Pancreas (tissue), 10 donors: Measurements from ENCODE around the gene SGSM1. TPM values are rescaled to one million over a fixed set of nuclear protein-coding genes. Genes with fewer than 3 reads are reported as not detected.
A peak's percentile ranks its signal among the peaks of the same experiment; 100 is the strongest.

Source experiments
- ATAC-seq, 4 donors: fragments of 200-7000 bp; cut with Tn5 transposase; one replicate each; pipeline versions ENCODE4 v1.8.0 to v1.9.1; 2020; ENCODE audit warnings: mild to moderate bottlenecking in 4 of 4, moderate library complexity in 4 of 4
- DNase-seq, 6 donors: peaks; one replicate each; pipeline ENCODE4 v3.0.0-alpha.2; 2020
- FAIRE-seq: peaks from 2 replicates; lab custom pipeline; 2012; peaks lifted over from hg19 to GRCh38; lab: Jason Lieb, UNC
- H3K27ac ChIP-seq, 4 donors: fragments of 200-600 bp; sonication (generic); 1 replicate in 3 of 4; 2 replicates in 1 of 4; pipeline versions ENCODE4 v1.5.0 to v1.8.0; 2020
- H3K27me3 ChIP-seq, 4 donors: fragments of 200-600 bp; one replicate each; pipeline ENCODE4 v1.8.0; 2021
- H3K36me3 ChIP-seq, 3 donors: fragments of 200-600 bp; sonication (generic) in 1 of 3; one replicate each; pipeline versions ENCODE4 v1.5.0 to v1.8.0; 2020 to 2021
- H3K4me1 ChIP-seq, 3 donors: fragments of 200-600 bp; one replicate each; pipeline ENCODE4 v1.8.0; 2021
- H3K4me3 ChIP-seq, 4 donors: fragments of 200-600 bp; sonication (generic) in 2 of 4; one replicate each; pipeline versions ENCODE4 v1.5.0 to v1.8.0; 2020 to 2021
- H3K9me3 ChIP-seq, 4 donors: fragments of 200-600 bp; one replicate each; pipeline ENCODE4 v1.8.0; 2021
- WGBS, 2 donors: extraction: QIAGEN DNeasy Blood & Tissue Kit; methylation state at CpG; one replicate each; pipeline ENCODE4 v1.1.7; 2013; 5-methylcytosine and 5-hydroxymethylcytosine counted together
- intact Hi-C, 3 donors: fragments of 100-400 bp; cut with DNase I; formaldehyde crosslinking; loops; one replicate each; pipeline versions ENCODE4 v1.11.1 to v1.14.2; 2022
- polyA plus RNA-seq, 2 donors: library from polyadenylated mRNA; stranded (reverse); fragments of 200-250 nt; gene quantifications; one replicate each; pipeline ENCODE4 v1.2.3, GENCODE V29; 2013
- total RNA-seq, 6 donors: library from RNA; stranded (reverse); fragmentation: NEBNext Ultra II Directional in 4 of 6; extraction: Animal tissue kit (Norgen Biotek cat#: 25700) in 4 of 6; gene quantifications; one replicate each; pipeline versions ENCODE4 v1.2.1 to v1.2.4, GENCODE V29; 2021 to 2023
- TF ChIP-seq, protein P1 (sequence below), 4 donors: fragments of 200-600 bp; sonication (generic) in 3 of 4; IDR thresholded peaks; one replicate each; pipeline versions ENCODE4 v1.5.0 to v1.8.0; 2021; ENCODE audit warnings: antibody characterized with exemption in 4 of 4
- donor health status: healthy with polysubstance abuse.
- donor health status: DM: no; HTN: no; CAD: no; lungs with moderate emphysema.
- donor health status: DM: no; HTN: no; CAD: no.
- donor health status: control.
- donor health status: control.
- donor health status: Bipolar disorder and iron deficiency.
- donor health status: DM: yes; HTN: yes; CAD: no.
- donor health status: DM: no; HTN: no; CAD: no.
- donor health status: DM: no; HTN: no; CAD: no.
- donor health status: DM: yes; HTN: yes; CAD: no.

Gene SGSM1
- total and polyA plus RNA-seq, 8 donors: 1.6 to 5.1 (median 2.5) TPM

- TF ChIP-seq, protein P1, sequence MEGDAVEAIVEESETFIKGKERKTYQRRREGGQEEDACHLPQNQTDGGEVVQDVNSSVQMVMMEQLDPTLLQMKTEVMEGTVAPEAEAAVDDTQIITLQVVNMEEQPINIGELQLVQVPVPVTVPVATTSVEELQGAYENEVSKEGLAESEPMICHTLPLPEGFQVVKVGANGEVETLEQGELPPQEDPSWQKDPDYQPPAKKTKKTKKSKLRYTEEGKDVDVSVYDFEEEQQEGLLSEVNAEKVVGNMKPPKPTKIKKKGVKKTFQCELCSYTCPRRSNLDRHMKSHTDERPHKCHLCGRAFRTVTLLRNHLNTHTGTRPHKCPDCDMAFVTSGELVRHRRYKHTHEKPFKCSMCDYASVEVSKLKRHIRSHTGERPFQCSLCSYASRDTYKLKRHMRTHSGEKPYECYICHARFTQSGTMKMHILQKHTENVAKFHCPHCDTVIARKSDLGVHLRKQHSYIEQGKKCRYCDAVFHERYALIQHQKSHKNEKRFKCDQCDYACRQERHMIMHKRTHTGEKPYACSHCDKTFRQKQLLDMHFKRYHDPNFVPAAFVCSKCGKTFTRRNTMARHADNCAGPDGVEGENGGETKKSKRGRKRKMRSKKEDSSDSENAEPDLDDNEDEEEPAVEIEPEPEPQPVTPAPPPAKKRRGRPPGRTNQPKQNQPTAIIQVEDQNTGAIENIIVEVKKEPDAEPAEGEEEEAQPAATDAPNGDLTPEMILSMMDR (IDR thresholded peaks at IDR 0.05): no peak
- H3K9me3 ChIP-seq: no peaks in the 10 kb centered on the region
- peaks cover 22 to 29% (median 25%) of the 10 kb centered on the region in 3 donors for H3K4me1 ChIP-seq
- no peak for FAIRE-seq
- H3K27ac ChIP-seq: peak overlapping the region in 3 of 4 donors; percentile 25 to 79 (median 75)
- H3K4me3 ChIP-seq: peak overlapping the region in 1 of 4 donors; percentile 8
- WGBS, 2 donors: 23% methylated on average over 9 of the region's 9 CpGs
- no peaks in the 10 kb centered on the region for H3K27me3 ChIP-seq
- peak; percentile 91 to 98 (median 96) for ATAC-seq
- peak; percentile 80 to 91 (median 87) for DNase-seq
- intact Hi-C loops: no loop called here
- no peaks in the 10 kb centered on the region for H3K36me3 ChIP-seq
Measured at GRCh38 chr22:24965822-24966626, 160.0 kb downstream of the SGSM1 start.

GRCh38 chr22:24968066-24968561 lies 162.1 kb downstream of the SGSM1 start:
- no peak overlapping the region for H3K27ac ChIP-seq
- peak in 1 of 6 donors; percentile 55 for DNase-seq
- no peak for FAIRE-seq
- no peaks in the 10 kb centered on the region for H3K27me3 ChIP-seq
- H3K36me3 ChIP-seq: no peaks in the 10 kb centered on the region
- WGBS, 2 donors: 77 to 81% methylated on average over 8 of the region's 8 CpGs
- TF ChIP-seq, protein P1 (IDR thresholded peaks at IDR 0.05): no peak
- intact Hi-C loops: no loop called here
- peak in 1 of 4 donors; percentile 28 for ATAC-seq
- no peak overlapping the region for H3K4me3 ChIP-seq
- H3K9me3 ChIP-seq: no peaks in the 10 kb centered on the region
- H3K4me1 ChIP-seq: peaks cover 22 to 29% (median 25%) of the 10 kb centered on the region in 3 donors

GRCh38 chr22:24969560-24970301 lies 163.7 kb downstream of the SGSM1 start:
- TF ChIP-seq, protein P1 (IDR thresholded peaks at IDR 0.05): no peak
- ATAC-seq (peak in 2 of 4 donors; percentile 5 to 26), FAIRE-seq (no peak), DNase-seq (no peak)
- intact Hi-C loops: no loop called here
- no peaks in the 10 kb centered on the region for H3K27me3 ChIP-seq
- peak overlapping the region in 2 of 4 donors; percentile 28 to 33 for H3K27ac ChIP-seq
- no peak overlapping the region for H3K4me3 ChIP-seq
- H3K36me3 ChIP-seq: no peaks in the 10 kb centered on the region
- H3K9me3 ChIP-seq: no peaks in the 10 kb centered on the region
- H3K4me1 ChIP-seq: peaks cover 22 to 29% (median 25%) of the 10 kb centered on the region in 3 donors
- 51 to 62% methylated on average over 12 of the region's 12 CpGs for WGBS, 2 donors

- Histone ChIP-seq H3K9me3 (no peaks in the 10 kb centered on the region), H3K4me1 (peaks cover 5 to 19% (median 12%) of the 10 kb centered on the region in 3 donors), H3K4me3 (no peak overlapping the region), H3K27me3 (no peaks in the 10 kb centered on the region), H3K36me3 (no peaks in the 10 kb centered on the region), H3K27ac (no peak overlapping the region)
- intact Hi-C loops: no loop called here
- FAIRE-seq (no peak), DNase-seq (no peak), ATAC-seq (no peak)
- TF ChIP-seq, protein P1 (IDR thresholded peaks at IDR 0.05): no peak
- WGBS, 2 donors: 97 to 98% methylated on average over 2 of the region's 2 CpGs
Measured at GRCh38 chr22:24972369-24972768, 166.4 kb downstream of the SGSM1 start.
